ENCODE data around the gene RNASEH2A. TPM values are rescaled to one million over a fixed set of nuclear protein-coding genes. Genes with fewer than 3 reads are reported as not detected.

The RNASEH2A gene
- total and polyA plus RNA-seq, 2 of the 4 experiments (the other 2 are of a cell fraction), result 34.9 to 44.6 TPM

DNA sequence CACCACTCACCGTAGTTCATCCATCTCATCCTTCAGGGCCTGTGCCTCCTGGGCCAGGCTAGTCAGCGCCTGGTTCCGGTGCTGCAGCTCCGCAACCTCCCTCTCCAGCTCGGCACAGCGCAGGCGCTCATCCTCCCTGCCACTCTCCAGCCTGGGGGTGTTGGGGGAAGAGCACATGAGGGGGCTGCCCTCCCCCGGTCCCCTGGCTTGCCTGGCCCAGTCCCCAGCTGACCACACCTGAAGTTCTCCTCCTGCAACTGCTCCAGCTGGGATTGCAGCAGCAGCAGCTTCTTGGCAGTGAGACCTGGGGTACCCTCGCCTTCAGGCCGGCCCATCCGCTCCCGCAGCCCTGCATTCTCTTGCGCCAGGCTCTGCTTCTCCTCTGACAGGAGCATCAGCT is 35.5 kb upstream of the RNASEH2A start:
- 83% methylated on average over 1 of the region's 13 CpGs; no CpG with 5 or more reads in 1 of the 2 experiments for WGBS, 2 experiments (ENCODE audit: extremely low coverage in 2 of 2, insufficient read length in 1 of 2)
- no peak overlapping the region for H2BK15ac ChIP-seq (ENCODE audit: low read depth, low read length)
- no peak overlapping the region for H4K8ac ChIP-seq (ENCODE audit: low read depth in 2 of 2, low read length in 2 of 2)
- H3K9me1 ChIP-seq (ENCODE audit: insufficient read depth, low read length), result peaks cover 7% of the 10 kb centered on the region
- H3K4me2 ChIP-seq (ENCODE audit: low read depth, low read length), result no peak overlapping the region
- H2AK9ac ChIP-seq (replicated peaks; ENCODE audit: low read depth, low read length, poor library complexity), result no peak overlapping the region
- no peaks in the 10 kb centered on the region for H3K9me3 ChIP-seq (ENCODE audit: control insufficient read depth, insufficient read depth, low read length)
- H2BK120ac ChIP-seq (ENCODE audit: low read depth, low read length), result no peak overlapping the region
- no peaks in the 10 kb centered on the region for H3K27me3 ChIP-seq (ENCODE audit: control insufficient read depth, insufficient read depth, low read length)
- TF ChIP-seq POLR2A (IDR thresholded peaks at IDR 0.05; ENCODE audit: low read depth, low read length) (no peak), NFE2L2 (IDR thresholded peaks at IDR 0.05; ENCODE audit: low read depth, low read length) (no peak), CEBPB (IDR thresholded peaks at IDR 0.05; ENCODE audit: low read depth, low read length) (no peak), CHD1 (IDR thresholded peaks at IDR 0.05; ENCODE audit: low read depth, low read length) (no peak), FOS (IDR thresholded peaks at IDR 0.05; ENCODE audit: low read depth, low read length) (no peak), MXI1 (IDR thresholded peaks at IDR 0.05; ENCODE audit: borderline replicate concordance, low read depth, low read length) (no peak), MAFK (IDR thresholded peaks at IDR 0.05; ENCODE audit: low read depth, low read length) (no peak), RAD21 (IDR thresholded peaks at IDR 0.05; ENCODE audit: low read length) (no peak), MAZ (IDR thresholded peaks at IDR 0.05; ENCODE audit: borderline replicate concordance, low read depth, low read length) (no peak), RFX5 (IDR thresholded peaks at IDR 0.05; ENCODE audit: low read depth, low read length) (no peak), BHLHE40 (IDR thresholded peaks at IDR 0.05; ENCODE audit: low read depth, low read length) (no peak), RCOR1 (IDR thresholded peaks at IDR 0.05; ENCODE audit: insufficient replicate concordance, low read length) (no peak), SMC3 (IDR thresholded peaks at IDR 0.05; ENCODE audit: low read depth, low read length) (no peak)
- TF ChIP-seq, protein P1, sequence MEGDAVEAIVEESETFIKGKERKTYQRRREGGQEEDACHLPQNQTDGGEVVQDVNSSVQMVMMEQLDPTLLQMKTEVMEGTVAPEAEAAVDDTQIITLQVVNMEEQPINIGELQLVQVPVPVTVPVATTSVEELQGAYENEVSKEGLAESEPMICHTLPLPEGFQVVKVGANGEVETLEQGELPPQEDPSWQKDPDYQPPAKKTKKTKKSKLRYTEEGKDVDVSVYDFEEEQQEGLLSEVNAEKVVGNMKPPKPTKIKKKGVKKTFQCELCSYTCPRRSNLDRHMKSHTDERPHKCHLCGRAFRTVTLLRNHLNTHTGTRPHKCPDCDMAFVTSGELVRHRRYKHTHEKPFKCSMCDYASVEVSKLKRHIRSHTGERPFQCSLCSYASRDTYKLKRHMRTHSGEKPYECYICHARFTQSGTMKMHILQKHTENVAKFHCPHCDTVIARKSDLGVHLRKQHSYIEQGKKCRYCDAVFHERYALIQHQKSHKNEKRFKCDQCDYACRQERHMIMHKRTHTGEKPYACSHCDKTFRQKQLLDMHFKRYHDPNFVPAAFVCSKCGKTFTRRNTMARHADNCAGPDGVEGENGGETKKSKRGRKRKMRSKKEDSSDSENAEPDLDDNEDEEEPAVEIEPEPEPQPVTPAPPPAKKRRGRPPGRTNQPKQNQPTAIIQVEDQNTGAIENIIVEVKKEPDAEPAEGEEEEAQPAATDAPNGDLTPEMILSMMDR (conservative IDR thresholded peaks at IDR 0.05; ENCODE audit: low read depth, low read length), result no peak
- TF ChIP-seq, protein P2, sequence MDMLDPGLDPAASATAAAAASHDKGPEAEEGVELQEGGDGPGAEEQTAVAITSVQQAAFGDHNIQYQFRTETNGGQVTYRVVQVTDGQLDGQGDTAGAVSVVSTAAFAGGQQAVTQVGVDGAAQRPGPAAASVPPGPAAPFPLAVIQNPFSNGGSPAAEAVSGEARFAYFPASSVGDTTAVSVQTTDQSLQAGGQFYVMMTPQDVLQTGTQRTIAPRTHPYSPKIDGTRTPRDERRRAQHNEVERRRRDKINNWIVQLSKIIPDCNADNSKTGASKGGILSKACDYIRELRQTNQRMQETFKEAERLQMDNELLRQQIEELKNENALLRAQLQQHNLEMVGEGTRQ (IDR thresholded peaks at IDR 0.05; ENCODE audit: low read depth, low read length), result no peak
- TF ChIP-seq, protein P3, sequence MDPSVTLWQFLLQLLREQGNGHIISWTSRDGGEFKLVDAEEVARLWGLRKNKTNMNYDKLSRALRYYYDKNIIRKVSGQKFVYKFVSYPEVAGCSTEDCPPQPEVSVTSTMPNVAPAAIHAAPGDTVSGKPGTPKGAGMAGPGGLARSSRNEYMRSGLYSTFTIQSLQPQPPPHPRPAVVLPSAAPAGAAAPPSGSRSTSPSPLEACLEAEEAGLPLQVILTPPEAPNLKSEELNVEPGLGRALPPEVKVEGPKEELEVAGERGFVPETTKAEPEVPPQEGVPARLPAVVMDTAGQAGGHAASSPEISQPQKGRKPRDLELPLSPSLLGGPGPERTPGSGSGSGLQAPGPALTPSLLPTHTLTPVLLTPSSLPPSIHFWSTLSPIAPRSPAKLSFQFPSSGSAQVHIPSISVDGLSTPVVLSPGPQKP (IDR thresholded peaks at IDR 0.05; ENCODE audit: borderline replicate concordance, low read depth, low read length), result no peak
- BruUV-seq (replicated peaks), result no TSS peak
- H4K20me1 ChIP-seq (ENCODE audit: insufficient read depth, low read length), result 0 out of 2 replicates have a peak, but pooled peaks cover 2% of the 10 kb centered on the region
- no peak overlapping the region for H3K56ac ChIP-seq (ENCODE audit: extremely low read depth, insufficient read depth, low read length)
- no peak overlapping the region for H2AK5ac ChIP-seq (ENCODE audit: low read depth, low read length)
- ChIA-PET CTCF (no interaction called here), POLR2A (ENCODE audit: unreplicated experiment) (no interaction called here)
- H3K18ac ChIP-seq (ENCODE audit: low read depth, low read length), result no peak overlapping the region
- dilution Hi-C loops (cut with HindIII; ENCODE audit: low sequenced_read_pairs, unreplicated experiment) (no loop called here), in situ Hi-C loops (cut with MboI; ENCODE audit: low sequenced_read_pairs) (loop anchor here (5.0 kb wide), 1 partner anchor 66 kb away; the partner anchor contains the start of gene MAST1), intact Hi-C loops (cut with micrococcal nuclease) (no loop called here)
- H3K4me1 ChIP-seq (ENCODE audit: control insufficient read depth, insufficient read depth, low read length), result 0 out of 2 replicates have a peak, but pooled peaks cover 3% of the 10 kb centered on the region
- no peak overlapping the region for H3K4me3 ChIP-seq (ENCODE audit: insufficient read depth, low read depth, low read length)
- H3K23ac ChIP-seq (ENCODE audit: low read depth, low read length), result no peak overlapping the region
- no peak overlapping the region for H4K5ac ChIP-seq (ENCODE audit: low read depth, low read length)
- no peak overlapping the region for H4K91ac ChIP-seq (ENCODE audit: insufficient read depth, low read depth, low read length)
- peaks cover 0 to 6% of the 10 kb centered on the region in 2 experiments; a peak in 3 of 4 replicates for H3K79me1 ChIP-seq (ENCODE audit: low read depth in 1 of 2, low read length in 2 of 2)
- no peaks in the 10 kb centered on the region; the same call in 1 of the 2 replicates for H3K36me3 ChIP-seq (ENCODE audit: control insufficient read depth, insufficient read depth, low read length)
- DNase-seq, result no peak
- no peak overlapping the region for H2BK20ac ChIP-seq (ENCODE audit: low read depth, low read length)
- H3K4ac ChIP-seq (ENCODE audit: low read depth, low read length), result no peak overlapping the region
- H2BK5ac ChIP-seq (ENCODE audit: low read depth, low read length, poor library complexity, severe bottlenecking), result no peak overlapping the region
- no peak for ATAC-seq (ENCODE audit: low read depth)
- no peak overlapping the region for H3K27ac ChIP-seq (ENCODE audit: insufficient read depth, low read length)
- H3K9ac ChIP-seq (ENCODE audit: low read depth, low read length), result no peak overlapping the region
- no peak overlapping the region for H2AFZ ChIP-seq (replicated peaks; ENCODE audit: low read length, poor library complexity)
- H3K14ac ChIP-seq (replicated peaks; ENCODE audit: low read depth, low read length), result no peak overlapping the region
